HG03558 (cell line): ENCODE results near the gene TMEM11.
"Not testable (repeated sequence)": the region's sequence is repeated elsewhere in the genome, so short reads cannot be mapped to it uniquely, and the experiment has no call there.

ENCODE experiments used
- ATAC-seq: cut with Tn5 transposase; IDR thresholded peaks from one replicate; pipeline ENCODE4 v1.9.1; 2021; ENCODE audit warnings: moderate number of reproducible peaks; ENCODE audit not compliant: unreplicated experiment; ENCODE audit errors: extremely low read depth

TMEM11 gene

DNA sequence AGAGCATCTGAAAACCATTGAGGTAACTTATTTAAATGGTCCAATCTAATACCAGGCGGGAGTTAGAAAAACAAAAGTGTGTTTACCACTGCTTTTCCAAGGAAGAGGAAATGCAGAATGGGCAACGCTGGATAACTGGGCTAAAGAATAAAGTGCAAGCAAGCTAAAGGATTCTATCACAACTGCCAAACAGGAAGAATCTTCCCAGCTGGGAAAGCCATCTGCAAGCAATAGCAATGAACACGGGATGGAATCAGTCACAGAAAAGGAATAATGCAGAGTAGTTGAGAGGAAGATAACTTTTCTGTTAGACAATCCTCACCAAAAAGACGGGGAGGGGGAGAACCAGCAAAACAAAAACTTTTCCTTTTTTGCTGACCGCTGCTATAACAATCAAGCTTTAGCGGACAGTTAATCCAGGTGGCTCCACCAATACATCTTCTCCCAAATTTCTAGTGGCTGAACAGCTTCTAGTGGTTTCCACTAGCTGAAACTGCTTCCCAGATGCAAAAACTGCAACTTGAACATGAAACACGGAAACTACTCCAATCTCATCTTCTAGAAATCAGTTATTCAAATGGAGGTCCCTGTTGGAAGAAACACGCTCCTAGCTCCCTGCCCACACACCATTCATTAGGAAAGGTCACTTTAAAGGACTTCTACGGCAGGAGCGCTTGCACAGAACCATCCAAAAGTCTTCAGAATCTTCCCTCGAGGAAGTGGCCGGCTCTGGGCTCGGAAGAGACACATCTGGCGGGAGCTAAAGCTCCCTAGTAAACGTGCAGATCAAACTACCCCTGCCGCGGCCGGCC lies 929 bp downstream of the TMEM11 start:
- no peak for ATAC-seq

DNA sequence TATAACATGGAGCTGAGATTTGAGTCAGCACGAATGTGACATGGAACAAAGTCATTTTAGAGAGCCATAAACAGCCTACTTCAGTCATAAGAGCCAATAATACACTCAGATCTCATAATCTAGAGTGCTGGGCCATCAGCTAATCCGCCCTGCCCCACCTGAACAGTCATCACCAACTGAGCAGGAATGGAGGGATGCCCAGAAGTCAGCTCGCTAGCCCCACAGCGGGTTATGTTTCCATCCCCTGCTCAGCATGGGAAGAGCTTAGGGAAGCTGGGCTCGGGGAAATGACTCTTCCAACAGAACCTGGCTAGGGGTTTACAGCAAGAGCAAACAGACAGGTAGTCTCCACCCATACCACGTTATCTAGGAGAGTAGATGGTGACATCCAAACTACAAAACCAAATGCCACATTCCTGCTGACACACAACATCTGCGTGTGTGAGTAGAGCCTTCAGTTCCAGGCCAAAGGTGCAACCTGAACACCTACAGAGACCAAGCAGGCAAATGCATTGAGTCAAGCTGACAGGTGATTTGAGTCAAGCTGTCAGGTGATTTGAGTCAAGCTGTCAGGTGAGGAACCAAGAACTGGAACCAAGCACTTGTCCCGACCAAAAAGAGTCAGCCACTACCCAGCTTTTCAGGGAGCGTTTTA lies 2.0 kb downstream of the TMEM11 start:
- no peak for ATAC-seq

DNA sequence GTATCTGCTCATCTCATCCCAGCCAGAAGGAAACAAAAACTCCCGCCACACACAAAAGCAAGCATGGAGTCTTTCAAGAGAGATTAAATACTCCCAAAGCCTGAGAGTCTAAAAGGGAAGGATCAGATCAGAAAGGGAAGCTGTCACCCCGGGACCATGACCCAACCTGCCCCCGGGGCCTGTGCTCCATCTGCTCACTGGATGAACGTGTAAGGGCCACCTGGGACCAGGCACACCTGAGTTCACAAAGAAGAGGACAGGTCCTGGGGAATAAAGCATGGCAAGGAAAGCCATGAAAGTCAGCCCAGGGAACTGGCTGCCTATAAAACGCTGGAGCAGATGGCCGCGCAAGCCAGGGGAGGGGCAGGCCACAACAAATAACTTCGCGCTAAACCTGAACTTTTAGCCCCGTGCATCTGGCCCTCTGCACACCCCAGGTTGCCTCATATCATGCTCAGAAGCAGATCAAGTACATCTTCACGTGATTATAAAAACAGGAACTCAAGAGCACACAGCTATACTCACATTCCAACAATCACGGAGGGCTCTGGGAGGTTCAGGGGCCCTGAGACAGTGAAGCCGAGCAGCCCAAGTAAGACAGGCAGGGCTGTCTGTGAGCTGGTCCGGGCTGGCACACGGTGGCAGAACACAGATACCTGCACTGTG lies 3.4 kb downstream of the TMEM11 start:
- no peak for ATAC-seq

DNA sequence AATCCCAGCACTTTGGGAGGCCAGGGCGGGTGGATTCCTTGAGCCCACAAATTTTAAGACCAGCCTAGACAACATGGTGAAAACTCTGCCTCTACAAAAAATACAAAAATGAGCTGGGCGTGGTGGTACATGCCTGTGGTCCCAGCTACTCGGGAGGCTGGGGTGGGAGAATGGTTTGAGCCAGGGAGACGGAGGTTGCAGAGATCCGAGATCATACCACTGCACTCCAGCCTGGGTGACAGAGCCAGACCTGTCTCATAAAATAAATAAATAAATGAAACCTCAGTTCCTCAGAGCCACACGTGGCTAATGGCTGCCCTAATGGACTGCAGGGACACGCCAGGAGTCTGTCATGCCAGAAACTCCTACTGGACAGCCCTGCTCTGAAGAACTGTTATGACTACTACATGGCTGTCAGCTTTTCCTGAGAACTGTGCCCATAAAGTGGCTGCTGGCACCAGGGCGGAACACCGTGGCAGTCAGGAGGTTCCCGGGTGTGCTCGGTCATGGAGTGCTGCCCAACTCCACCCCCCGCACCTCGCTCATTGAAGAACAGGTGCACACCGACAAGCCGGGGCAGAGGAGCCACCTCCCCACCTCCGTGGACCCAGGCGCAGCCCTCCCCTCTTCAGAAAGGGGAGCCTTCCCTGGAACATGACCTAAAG lies 4.3 kb downstream of the TMEM11 start:
- ATAC-seq, result no peak

DNA sequence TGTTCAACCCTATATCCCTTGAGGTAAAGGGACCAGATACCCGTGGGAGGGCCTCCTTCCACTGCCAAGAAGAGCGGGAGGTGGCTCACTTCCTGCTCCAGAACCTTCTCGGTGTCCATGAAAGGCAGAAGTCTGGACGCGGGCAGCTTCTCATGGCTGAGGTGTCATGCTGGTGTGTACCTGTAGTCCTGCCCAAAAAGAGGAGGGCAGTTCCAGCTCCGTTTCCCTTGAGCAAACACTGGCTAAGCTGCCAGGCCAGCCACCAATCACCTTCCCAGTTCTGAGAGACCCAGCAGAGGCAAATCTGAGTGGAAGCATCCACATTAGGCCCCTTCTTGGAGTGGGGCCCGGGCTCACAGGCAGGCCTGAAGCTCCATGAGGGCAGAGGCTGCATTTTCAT lies 5.6 kb downstream of the TMEM11 start:
- ATAC-seq, result no peak

DNA sequence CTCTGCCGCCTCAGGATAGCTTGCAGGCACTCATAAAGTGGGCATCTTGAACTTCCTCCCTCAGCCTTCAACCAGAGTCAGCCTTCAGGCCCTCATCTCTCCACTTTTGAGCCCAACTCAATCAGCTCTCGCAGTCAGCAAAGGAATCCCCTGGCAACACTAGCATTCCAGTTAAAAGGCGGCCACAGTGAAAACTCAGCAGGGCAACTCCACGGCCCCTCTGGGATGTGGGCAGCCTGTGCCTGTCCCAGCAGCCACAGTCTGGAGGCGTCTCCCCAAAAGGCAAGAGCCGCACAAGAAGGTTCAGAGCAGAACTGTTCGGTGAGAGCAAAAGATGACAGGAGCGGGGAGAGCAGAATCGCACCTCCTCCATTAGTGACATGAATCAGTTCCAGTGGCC lies 9.0 kb downstream of the TMEM11 start:
- ATAC-seq, result no peak

DNA sequence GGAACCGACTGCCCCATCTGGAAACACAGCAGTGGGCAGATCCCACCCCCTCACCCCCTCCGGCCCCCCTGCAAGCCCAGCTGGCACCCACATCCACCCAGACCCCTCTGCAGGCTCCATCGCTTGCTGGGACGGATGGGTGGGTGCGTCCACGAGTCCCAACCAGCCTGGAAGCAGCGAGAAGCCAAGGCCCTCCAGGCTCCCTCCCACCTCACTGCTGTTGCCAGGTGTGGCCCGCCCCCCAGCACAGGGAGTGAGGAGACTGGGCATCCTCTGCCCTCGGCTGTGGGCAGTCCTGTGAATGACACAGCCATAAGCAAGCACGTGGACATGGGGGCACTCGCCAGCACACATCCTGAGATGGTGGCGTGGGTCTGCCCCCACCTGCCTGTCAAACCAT lies 11.4 kb downstream of the TMEM11 start:
- no peak for ATAC-seq

DNA sequence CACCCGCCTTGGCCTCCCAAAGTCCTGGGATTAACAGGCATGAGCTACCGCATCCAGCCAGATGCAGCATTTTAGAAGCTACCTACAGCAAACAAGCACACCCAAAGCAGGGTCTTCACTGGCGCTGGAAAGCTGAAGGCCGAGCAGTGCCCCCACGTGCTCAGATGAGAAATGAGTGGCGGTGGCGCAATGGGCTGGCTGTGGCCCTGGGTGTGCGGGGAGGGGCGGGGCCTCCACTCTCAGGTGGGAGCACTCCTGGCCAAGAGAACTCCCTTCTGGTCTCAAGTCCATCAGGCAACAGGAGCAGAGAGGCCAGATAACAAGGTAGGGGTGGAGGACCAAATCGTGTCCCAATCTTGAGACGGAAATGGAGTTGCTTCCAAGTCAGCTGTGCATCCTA lies 12.1 kb downstream of the TMEM11 start:
- ATAC-seq, result no peak

DNA sequence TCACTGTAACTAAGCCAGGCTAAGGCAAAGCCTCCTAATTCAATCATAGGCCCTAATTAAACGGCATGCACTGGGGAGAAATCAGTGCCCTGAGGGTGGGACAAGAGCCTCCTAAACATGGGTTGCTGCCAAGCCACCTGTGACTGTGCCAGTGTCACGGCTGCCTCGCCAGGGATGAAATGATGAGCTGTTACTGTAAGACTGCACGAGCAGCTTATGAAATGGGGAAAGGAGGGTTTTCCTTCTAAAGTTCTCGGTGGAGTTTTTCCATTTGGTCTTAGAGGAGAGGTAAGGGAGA lies 12.7 kb downstream of the TMEM11 start:
- no peak for ATAC-seq

DNA sequence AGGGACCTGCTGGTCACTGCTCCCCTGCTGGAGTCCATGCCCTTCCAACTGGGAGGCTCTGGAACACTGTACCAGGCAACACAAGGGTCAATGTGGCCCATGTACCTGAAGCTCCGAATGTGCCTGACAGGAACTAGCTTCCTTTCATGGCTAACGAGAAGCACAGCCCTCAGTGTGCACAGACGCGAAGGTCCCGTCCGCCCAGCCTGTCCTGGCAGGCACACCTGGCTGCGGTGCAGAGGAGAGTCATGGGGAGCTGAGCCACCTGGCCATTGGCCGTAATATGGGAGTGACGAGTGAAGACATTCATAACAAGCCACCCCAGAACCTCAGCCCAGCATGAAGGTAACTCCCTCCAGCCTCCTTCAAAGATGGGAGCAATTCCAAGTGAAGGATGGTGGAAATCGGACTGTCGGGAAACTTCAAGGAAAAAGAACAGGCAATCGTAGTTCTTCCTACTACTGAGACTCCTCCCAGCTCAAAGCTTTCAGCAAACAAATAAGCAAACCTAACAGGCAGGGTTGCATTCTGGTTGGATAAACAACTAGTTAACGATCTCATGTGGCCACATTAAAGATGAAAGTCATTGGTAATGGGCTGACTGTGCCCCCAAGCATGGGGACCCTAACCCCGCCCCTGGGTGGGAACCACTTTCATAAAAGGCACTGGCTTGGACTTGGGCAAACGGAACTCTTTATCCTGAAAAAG lies 13.2 kb downstream of the TMEM11 start:
- ATAC-seq, result no peak

DNA sequence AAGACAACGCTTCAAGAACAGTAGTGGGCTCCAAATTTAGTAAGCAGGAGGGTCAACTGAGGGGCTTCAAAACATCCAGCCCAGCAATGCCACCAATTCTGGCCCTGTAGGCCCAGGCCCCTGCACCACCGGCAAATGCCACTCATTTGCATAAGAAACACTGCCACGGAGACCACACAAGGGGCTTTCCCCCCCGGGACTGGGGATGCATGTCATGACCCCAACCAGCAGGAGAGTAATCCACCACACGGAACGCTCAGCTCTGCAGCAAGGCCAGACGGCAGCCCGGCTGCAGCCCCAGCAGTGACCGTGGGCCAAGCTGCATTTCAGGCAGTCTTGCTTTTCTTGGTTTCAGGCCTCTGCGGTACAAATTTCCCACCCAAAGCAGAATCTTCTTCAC lies 14.1 kb downstream of the TMEM11 start:
- ATAC-seq, result no peak

DNA sequence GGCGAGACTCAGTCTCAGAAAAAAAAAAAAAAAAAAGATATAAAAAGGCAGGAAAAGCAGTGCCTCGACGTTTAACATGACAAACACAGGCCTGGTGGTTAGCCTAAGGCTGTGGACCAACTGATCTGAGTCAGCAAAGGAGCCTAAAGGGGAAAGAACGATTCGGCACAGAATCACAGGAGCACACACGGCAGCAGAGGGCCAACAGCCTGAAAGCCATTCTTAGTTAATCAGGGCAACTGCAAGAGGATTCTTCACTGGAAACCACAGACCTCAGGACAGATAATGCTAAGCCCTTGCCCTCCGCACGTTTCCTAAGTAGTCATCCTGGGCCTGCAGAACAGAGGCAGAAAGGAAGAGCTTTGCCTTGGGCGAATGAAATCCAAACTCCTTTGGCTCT lies 14.7 kb downstream of the TMEM11 start:
- ATAC-seq, result no peak

DNA sequence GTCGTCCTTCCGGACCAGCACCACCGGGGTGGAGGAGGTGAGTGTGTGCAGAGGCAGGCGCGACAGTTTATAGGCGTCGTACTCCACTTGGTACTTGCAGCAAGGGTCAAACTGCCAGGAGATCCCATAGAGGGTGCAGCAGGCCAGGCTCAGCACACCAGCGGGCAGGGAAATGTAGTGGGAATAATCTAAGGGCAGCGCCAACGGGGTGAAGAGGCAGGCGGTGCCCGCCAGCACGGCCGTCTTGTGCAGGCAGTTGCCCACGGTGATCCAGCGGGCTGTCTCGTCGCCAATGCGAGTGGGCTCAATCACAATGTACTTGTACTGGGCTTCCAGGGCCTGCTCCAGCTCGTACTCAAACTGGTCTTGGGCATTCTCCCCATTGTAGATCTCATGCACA lies 15.6 kb downstream of the TMEM11 start:
- no peak for ATAC-seq

DNA sequence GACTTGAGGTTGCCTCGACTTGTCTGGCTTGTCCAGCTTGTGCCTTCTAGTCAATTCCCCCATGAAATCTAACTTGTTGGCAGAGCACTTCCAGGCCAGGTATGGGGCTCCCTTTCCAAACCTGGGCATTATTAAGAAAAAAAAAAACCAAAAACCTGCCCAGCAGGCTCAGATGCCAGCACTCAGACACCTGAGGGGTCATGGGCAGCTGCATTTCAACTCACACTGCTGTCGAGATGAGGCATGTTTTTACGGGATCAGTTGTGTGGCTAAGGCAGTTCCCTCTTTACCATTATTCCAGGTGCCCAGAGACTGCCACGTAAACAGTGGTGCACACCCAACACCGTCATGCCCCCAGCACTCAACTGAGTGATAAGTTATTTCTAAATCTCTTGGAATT lies 17.8 kb downstream of the TMEM11 start:
- ATAC-seq, result no peak

DNA sequence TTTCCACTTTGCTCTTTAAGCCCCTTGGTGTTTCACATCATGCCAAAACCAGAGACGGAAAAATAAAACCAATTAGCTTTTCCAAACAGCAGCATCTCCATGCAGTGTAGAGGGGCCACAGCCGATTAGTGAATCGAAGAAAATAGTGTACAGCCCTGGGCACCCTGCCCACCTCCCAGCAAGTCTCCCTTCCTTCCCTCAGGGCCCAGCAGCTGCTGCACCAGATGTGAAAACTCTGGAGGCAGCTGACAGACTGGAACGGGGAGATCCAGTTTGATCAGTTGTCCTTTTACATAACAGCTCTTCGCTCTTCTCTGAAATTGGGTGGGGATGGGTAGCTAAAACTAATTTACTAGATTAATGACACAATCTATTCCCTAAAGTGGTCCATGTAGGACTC lies 19.3 kb downstream of the TMEM11 start:
- ATAC-seq, result no peak

DNA sequence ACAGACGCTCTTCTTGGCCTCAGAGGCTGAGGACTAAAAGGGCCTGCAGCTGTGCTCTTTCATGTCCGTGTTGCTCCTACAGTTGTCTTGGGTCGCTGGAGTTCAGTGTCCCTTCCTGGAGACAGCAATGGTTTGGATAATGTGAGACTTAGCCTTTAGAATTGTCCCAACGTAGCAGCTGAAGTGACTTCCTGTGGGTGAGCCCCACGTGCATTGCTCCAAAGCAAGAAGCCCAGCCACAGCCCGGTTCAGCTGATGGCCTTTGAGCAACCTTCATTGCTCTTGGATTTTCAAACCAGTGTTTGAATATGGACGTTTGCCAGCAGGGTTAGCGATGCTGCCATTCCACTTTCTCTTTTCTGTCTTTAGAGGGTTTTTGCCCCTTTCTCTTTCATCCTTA lies 19.7 kb downstream of the TMEM11 start:
- no peak for ATAC-seq

DNA sequence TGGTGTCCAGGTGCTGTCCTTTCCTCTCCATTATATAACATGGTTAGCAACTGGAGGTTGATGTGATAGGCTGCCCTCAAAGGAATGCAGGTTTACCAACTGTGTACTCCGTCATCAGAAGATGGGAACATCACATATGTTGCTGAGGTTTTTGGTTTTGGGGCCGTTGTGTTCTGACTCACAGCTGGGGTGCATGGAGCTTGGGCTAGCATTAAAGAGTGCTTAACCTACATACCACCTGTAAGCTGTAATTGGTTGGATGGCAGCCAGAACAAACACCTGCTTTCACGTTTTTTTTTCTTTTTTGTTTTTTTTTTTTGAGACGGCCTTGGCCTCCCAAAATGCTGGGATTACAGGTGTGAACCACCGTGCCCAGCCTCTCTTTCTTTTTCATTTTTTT lies 20.9 kb downstream of the TMEM11 start:
- ATAC-seq, result no peak

DNA sequence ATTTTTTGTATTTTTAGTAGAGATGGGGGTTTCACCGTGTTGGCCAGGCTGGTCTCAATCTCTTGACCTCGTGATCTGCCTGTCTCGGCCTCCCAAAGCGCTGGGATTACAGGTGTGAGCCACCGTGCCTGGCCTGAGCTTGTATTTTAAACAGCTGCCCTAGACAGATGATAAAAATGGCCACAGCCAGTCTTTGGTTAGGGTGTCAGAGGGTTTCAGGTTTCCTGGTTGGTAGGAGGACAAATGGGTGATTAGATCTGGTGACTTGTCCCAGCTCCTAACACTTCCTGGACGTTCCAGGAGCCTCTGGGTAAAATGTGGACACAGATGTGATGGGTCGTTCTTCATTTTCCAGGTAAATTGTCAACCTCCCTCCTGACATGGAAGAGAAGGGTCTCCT lies 21.5 kb downstream of the TMEM11 start:
- ATAC-seq, result not testable (repeated sequence)

DNA sequence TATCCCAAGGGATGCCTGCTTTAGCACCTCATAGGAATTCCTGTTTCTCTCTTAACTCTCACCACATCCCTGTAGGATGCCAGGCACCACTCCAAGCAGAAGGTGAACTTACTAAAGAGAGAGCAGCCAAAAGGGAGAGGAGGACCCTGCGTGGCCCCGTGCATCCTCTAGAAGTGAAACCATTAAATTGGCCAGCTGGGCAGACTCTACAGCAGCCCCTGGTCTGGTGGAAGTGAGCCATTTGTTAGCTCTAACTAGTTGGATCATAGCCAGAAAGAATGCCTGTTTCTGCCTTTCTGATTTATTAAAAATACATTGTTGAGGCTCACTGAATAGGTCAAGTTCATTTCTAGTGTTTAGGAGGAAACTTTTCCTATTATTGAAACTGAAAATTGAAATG lies 22.3 kb downstream of the TMEM11 start:
- no peak for ATAC-seq

DNA sequence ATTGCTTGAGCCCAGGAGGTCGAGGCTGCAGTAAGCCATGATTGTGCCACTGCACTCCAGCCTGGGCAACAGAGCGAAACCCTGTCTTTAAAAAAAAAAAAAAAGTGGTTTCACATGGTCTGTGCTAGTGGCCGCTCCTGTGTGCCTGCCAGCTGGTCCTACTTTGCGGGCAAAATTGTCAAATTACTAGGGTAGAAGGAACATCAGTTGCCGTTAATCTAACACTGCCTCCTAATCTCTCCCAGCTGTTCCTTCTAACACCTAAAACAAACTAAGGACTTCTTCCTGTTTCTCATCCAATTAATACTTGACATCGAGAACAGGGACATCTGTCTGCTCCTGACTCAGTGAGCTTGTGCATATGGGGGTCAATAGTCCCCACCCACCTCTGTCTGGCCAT lies 23.9 kb downstream of the TMEM11 start:
- ATAC-seq, result no peak

DNA sequence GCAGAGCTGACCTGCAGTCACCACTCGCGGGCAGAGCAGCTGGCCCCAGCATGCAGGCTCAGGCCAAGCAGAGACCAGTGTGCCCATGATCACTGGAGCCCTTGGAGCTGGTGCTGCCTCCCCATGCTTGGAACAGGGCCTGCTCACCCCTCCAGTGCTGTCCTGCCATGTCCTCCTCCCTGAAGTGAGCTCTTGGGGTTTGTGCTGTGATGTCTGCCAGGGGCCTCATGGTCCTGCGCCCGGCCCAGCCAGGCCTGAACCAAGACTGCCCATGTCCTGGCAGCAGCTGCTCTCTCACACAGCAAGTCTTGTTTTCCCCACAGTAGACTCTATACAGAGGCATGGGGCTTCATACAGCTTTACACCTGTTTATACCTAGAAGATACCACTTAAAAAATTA lies 24.6 kb downstream of the TMEM11 start:
- no peak for ATAC-seq
